GM12891 (cell line): Measurements from ENCODE around the gene GLB1L3.

Experiments
- DNase-seq: peaks from one replicate; pipeline ENCODE4 v3.0.0; 2011; ENCODE audit warnings: low spot score; ENCODE audit not compliant: insufficient read length
- FAIRE-seq: peaks from 2 replicates; lab custom pipeline; 2011; peaks lifted over from hg19 to GRCh38; lab: Jason Lieb, UNC
- PAX5 ChIP-seq: IDR thresholded peaks from 2 replicates; pipeline ENCODE4 v1.6.1; 2011; ENCODE audit warnings: low read length, moderate library complexity, mild to moderate bottlenecking; ENCODE audit not compliant: insufficient read depth, severe bottlenecking
- POLR2A ChIP-seq: IDR thresholded peaks from 2 replicates; pipeline ENCODE4 v1.6.1; 2011; ENCODE audit warnings: low read depth, low read length, control low read depth
- POLR2AphosphoS5 ChIP-seq: IDR thresholded peaks from 2 replicates; pipeline ENCODE4 v1.6.1; 2011; ENCODE audit warnings: low read depth, low read length, control low read depth
- POU2F2 ChIP-seq: IDR thresholded peaks from 2 replicates; pipeline ENCODE4 v1.6.1; 2011; ENCODE audit warnings: low read depth, mild to moderate bottlenecking, control low read depth, low read length, moderate library complexity
- SPI1 ChIP-seq: IDR thresholded peaks from 2 replicates; pipeline ENCODE4 v1.6.1; 2011; ENCODE audit warnings: low read depth, low read length, control low read depth
- TAF1 ChIP-seq: IDR thresholded peaks from 2 replicates; pipeline ENCODE4 v1.6.1; 2011; ENCODE audit warnings: low read depth, low read length, control low read depth

GLB1L3 gene

DNA sequence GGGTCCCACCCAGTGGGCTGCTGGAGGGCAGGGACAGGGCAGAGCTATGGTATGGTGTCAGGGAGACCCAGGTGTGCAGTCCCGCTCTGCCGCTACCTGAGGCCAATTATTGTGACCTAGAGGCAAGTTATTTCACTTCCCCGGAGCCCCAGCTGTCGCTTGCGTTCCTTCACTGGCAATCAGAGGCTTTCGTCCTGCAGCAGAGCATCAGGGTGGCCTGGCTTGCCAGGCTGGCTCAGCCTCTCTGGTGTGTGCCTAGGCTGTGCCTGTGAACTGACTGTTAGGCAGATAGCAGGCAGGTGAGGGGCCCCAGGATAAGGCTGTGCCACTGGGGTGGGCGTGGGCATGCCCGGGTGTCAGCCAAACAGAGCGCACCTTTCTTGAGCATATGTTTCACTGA is 87.0 kb downstream of the GLB1L3 start:
- FAIRE-seq (no peak), DNase-seq (no peak)
- TF ChIP-seq PAX5: no peak
- no peak for TF ChIP-seq TAF1
- no peak for TF ChIP-seq SPI1

DNA sequence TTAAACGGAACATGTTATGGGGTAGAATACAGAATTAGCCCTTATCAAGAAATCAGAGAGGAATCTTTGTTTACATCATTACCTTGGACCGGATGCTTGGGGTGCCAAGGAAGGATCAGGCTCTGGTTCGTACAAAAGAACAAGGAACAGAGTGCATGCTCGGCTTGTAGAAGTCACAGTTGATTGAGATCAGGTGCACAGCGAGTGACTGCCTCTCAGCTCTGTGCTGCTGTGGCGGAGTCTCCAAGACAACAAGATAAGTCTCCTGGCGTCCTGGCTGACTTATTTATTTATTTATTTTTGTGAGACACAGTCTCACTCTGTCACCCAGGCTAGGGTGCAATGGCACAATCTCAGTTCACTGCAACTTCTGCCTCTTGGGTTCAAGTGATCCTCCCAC is 87.4 kb downstream of the GLB1L3 start:
- FAIRE-seq (no peak), DNase-seq (no peak)
- TF ChIP-seq POLR2AphosphoS5 (no peak), POU2F2 (no peak), POLR2A (no peak), SPI1 (no peak), PAX5 (no peak), TAF1 (no peak)

DNA sequence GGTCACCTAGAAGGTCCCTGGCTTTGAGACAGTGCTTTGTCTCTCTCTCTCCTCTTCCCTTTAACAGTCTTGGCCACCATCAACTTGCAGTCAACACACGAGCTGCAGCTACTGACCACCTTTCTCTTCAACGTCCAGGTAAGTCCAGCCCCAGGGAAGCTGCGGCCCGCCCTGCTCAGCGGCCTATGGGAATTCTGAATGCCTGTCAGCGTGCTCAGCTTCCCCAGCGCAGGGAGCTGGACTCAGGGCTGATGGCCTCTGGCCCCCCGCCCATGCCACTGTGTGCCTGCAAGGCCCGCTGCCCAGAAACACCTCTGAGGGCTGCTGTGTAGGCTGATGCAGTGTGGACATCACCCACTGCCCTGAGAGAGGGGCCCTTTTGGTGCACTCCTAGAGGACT is 88.1 kb downstream of the GLB1L3 start:
- DNase-seq: no peak
- TF ChIP-seq SPI1: no peak
- TF ChIP-seq POU2F2: no peak
- no peak for TF ChIP-seq POLR2A
- no peak for TF ChIP-seq PAX5
- no peak for TF ChIP-seq TAF1
- TF ChIP-seq POLR2AphosphoS5: no peak
- no peak for FAIRE-seq

DNA sequence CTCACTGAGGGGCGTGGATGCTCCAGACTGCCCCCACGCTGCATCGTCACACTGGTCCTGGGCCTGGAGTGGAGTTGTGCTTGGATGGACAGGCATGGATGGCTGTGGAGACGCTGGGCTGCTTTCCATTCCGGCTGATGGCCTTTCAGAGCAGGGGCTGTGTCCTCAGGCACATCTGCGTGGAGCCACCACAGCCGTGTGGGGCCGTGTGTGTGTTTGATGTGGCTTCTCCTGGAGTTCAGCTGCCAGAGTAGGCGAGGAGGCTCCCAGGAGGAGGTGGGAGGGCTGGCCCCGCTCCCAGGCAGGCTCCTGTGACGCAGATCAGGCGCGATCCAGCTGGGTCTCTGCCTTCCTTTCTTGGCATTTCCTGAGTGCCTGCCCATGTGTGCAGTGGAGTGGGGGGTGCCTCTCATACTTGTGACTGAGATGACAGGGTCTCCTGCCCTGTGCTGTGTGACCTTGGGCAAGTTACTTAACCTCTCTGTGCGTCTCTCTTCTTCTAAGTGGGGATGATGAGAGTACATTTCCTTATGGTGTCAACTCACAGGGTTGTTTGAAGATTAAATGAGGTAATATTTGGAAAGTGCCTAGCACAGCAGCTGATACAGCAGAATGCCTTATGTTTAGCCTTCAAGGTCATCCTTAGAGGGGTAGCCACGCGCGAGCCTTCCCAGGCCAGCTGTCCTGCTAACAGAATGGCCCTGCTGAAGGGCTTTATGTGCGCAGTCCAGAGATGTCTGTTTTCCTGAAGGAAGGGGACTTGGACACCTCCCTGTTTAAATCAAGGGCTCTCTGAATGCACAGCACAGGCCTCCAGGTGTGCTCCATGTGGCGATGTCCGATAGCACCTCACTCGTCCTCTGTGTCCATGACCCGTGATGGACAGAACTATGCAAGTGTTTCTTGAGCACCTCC is 89.1 kb downstream of the GLB1L3 start:
- FAIRE-seq (no peak), DNase-seq (no peak)
- no peak for TF ChIP-seq POLR2AphosphoS5
- no peak for TF ChIP-seq SPI1
- no peak for TF ChIP-seq PAX5
- TF ChIP-seq POLR2A: no peak
- TF ChIP-seq TAF1: no peak
- TF ChIP-seq POU2F2: no peak

DNA sequence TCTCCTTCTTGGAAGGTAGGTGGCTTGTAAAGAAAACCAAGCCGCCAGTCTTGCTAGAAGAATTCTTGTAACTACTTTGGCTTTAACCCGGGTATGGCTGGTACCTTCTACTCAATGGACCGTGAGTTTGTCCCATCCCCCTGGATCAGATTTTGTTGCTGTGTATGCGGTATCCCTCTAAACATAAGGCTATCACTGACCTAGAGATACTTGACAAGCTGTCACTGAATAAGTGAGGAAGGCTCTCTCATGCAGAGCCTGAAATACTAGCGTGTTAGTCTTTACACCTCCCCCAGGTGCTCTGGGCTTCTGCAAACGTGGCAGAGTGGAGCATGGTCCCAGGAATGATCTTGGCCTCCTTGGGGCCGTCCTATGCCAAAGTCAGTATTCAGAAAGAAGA is 90.1 kb downstream of the GLB1L3 start:
- TF ChIP-seq POLR2A (no peak), POU2F2 (no peak), SPI1 (no peak), TAF1 (no peak), PAX5 (no peak), POLR2AphosphoS5 (no peak)
- DNase-seq (no peak), FAIRE-seq (no peak)

DNA sequence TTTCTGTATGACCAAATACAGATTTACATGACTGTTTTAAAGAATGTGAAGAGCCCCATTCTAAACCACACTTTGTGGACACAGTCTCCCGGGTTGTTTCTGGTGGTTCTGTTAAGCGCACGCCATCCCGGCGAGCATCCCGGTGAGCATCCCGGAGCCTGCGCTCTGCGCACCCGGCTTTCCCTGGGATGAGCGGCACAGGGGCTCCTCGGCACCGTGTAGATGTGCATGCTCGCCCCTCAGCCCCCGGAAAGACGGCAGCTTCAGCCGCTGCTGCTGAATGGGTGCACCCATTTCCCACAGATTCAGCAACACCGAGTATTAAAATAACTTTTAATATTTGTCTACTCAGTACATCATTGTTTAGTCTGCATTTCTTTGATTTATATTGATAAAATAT is 91.6 kb downstream of the GLB1L3 start:
- DNase-seq: no peak
- TF ChIP-seq SPI1 (no peak), TAF1 (no peak), POLR2AphosphoS5 (no peak), PAX5 (no peak), POU2F2 (no peak), POLR2A (no peak)
- FAIRE-seq: no peak
